Measurements from ENCODE around the gene LTK.

The LTK gene

GRCh38 chr15:41530363-41530956, 16.8 kb upstream of the LTK start:
- DNase-seq (ENCODE audit: low read depth) = no peak

DNA sequence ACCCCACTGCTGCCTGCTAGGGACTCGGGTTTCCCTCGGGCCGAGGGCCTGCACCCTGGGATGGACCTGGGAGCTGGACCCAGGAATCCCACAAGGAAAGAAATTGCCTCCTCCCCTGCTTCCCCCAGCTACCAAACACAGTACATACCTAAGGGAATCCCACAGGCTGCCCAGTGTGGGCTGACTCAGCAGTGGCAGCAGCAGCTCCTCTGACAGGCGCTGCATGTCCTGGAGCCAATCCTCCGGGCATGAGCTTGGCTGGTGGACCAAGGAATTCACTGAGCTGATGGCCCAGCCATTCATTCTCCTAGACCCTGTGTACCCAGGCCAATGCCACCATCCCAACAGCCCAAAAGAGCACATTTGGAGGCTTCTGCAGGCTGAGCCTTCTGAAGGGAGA, 9.5 kb upstream of the LTK start:
- no peak for DNase-seq (ENCODE audit: low read depth)

DNA sequence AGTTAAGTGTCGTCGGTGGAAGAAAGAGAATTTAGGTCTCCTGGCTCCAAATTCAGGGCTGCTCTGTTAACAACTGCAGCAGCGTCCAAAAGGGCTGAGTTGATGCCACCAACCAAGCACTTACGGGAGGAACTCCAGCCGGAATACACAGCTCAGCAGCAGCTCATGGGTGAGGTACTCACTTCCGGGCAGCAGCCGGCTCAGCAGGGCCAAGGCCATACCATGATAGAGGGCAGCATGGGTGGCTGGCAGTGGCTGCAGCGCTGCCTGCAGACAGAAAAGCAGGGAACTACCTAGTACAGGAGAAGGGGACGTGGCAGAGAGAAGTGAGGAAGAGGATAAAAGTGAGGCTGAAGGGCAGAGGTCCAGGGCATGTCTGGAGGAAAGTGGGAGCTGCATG, 8.0 kb upstream of the LTK start:
- no peak for DNase-seq (ENCODE audit: low read depth)

DNA sequence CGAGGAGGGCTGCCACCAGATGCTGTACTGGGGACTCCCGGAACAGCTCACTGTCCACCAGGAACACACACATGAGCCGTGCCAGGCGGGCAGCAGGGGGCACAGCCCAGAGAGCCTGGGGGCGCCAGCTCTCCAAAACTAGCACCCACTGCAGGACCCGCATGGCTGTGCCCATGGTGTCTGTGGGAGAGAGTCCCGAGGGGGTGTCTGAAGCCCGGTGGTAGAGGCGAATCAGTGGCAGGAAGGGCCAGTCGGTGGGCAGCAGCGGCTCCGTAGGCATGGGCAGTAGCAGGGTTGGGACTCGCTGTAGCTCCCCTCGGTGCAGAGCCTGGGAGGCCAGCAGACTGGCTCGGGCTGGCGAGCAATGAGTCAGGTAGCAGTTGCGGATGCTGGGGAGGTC, 7.0 kb upstream of the LTK start:
- DNase-seq (ENCODE audit: low read depth) = no peak

GRCh38 chr15:41517895-41518449, 4.3 kb upstream of the LTK start:
- DNase-seq (ENCODE audit: low read depth) = no peak

DNA sequence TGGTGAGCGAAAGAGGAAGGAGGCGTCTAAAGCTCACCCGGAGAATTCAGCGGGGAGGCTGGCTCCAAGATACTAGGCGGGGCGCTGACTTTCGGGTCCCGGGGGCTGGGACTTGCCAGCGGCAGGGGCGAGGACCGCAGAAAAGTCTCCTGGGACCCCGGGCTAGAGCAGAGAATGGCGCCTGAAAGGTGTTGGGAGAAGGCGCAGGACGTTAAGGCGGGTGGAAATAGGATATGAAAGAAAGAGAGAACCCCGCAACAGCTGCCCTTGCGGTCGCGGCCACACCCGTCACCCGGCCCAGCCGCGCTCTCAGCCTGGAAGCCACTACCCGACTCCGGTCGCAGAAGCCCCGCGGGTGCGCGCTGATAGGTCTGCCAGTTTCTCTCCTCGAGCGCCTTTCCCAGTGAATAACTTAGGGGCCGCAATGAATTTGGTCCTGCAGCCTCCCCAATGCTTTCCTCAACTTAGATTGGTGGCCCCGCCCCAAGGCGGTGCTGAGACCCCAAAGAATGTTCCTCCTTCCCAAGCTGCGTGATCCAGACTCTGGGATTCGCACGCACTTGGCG, 604 bp downstream of the LTK start:
- DNase-seq (ENCODE audit: low read depth) = no peak

GRCh38 chr15:41512512-41512939, 1.1 kb downstream of the LTK start:
- no peak for DNase-seq (ENCODE audit: low read depth)

- no peak for DNase-seq (ENCODE audit: low read depth)
These were observed 1.7 kb downstream of the LTK start for GRCh38 chr15:41511899-41512369.

GRCh38 chr15:41511331-41511898, 2.2 kb downstream of the LTK start:
- no peak for DNase-seq (ENCODE audit: low read depth)

DNA sequence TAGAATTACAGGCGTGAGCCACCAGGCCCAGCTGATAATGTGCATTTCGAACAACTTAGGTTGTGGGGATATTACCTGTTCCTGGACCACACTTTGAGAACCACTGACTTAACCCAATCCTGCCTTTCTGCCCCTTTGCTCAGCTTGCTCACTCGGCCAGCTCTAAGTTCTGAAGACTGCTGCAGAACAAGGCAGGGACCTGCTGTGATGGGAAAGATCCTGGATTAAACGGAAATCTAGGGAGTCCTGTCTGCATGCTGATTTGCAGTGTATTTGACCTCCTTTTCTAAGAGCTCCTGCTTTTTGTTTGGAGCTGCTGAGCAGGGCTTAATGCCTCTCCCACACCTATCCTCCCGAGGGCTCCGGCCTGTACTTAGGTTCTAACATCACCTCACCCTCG, 2.9 kb downstream of the LTK start:
- DNase-seq (ENCODE audit: low read depth) = no peak

DNA sequence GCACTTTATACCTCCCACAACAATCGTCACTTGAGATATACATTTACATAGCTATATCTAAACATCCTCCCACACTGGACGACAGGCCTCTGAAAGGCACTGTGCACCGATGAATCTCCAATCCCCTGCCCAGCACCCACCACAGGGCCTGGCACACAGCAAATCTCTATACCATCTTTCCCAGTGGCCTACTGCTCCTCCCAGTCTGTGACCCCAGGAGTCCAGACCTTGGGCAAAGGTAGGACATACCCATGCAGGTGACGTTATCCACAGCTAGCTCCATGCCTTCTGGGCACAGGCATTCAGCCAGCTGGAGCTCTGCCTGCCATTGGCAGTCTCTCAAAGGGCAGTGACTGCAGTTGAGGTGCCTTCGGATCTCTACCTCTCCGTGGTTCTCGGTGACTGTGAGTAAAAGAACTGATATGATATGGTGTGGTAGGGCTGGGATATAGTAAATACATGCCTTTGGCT, 5.8 kb downstream of the LTK start:
- DNase-seq (ENCODE audit: low read depth) = no peak

DNA sequence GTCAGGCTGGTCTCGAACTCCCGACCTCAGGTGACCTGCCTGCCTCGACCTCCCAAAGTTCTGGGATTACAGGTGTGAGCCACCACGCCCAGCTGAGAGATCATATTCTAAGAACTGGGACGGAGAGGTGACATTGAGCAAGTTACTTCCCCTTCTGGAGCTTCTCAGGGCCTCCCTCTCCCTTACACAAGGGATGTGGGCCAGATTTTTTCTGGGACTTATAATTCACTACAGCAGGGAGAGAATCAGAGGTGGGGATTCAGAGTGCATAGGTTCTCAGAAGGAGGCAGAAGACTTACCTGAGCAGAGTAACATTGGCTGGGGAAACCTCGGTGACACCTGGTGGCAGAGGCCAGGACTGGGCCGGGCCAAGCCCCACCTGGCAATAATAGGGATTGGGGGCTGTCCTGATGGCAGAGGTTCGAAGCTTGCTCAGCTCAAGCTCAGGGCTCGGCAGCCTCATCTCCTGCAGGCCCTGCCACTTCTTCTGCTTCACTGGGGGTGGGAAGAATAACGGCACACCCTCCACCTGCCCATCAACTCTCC, 6.8 kb downstream of the LTK start:
- DNase-seq (ENCODE audit: low read depth) = no peak

GRCh38 chr15:41505776-41506175, 7.9 kb downstream of the LTK start:
- DNase-seq (ENCODE audit: low read depth) = no peak

DNA sequence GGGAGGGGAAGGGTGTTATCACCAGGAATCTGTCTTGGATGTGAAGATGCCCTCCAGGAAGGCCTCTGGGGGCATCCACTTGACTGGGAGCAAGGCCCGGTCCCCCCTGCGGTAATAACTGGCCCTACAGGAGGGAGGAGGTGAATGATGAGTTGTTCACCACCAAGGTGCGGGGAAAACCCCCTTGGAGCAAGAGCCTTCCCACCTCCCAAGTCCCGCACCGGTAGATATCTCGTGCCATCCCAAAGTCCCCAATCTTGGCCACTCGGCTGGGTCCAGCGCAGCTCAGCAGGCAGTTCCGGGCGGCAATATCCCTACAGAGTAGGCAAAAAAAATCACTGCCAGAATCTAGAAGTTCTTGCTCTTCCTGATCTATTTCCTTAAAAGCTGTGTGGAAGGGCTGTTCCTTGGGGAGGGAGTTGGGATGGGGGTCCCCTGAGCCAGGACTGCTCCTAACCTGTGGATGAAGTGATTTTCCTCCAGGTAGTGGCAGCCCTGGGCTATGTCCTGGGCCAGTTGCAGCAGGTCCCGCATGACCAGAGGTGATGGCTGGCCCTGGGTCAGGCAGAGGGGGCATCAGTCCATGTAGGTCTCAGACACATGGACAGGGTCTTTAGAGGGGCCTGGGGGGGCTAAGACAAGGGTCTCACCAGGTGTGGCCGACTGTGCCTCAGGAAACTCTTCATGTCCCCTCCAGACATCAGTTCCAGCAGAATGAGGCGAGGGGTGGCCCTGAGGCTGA, 8.7 kb downstream of the LTK start:
- no peak for DNase-seq (ENCODE audit: low read depth)

GRCh38 chr15:41503669-41504010, 10.0 kb downstream of the LTK start:
- DNase-seq (ENCODE audit: low read depth) = no peak

DNA sequence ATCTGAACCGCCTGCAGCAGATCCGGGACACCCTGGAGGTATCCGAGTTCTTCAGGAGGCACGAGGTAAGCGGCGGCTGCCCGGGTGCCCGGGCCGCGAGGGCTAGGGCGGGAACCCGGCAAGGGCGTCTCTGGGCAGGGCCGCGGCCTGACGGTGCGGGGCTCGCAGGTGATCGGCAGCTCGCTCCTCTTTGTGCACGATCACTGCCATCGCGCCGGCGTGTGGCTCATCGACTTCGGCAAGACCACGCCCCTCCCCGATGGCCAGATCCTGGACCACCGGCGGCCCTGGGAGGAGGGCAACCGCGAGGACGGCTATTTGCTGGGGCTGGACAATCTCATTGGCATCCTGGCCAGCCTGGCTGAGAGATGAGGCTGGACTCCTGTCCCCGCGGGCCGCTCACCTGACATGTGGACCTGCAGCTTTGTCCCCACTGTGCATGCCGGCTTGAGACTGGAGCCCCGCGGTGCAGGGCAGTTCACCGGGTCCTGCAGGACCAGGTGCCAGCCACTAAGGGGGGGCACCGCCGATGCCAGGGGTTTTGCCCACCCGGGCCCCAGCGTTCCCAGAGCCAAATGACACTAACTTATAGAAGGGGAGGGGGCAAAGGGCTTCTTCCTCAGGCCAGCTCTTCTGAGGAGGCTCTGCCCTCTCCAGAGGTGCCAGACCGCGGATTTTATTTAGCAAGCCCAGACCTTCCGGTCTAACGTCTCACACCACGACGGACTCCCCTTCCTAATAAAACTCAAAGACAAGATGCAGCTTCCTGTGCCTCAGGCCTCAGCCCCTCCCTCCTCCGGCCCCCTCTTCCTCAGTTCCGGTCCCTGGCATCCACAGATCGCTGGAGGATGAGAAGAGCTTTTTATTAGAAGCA, 10.6 kb downstream of the LTK start:
- DNase-seq (ENCODE audit: low read depth) = no peak

GRCh38 chr15:41501931-41502794, 11.5 kb downstream of the LTK start:
- no peak for DNase-seq (ENCODE audit: low read depth)

- DNase-seq (ENCODE audit: low read depth) = no peak
These were observed 12.3 kb downstream of the LTK start for GRCh38 chr15:41501191-41501917.

DNA sequence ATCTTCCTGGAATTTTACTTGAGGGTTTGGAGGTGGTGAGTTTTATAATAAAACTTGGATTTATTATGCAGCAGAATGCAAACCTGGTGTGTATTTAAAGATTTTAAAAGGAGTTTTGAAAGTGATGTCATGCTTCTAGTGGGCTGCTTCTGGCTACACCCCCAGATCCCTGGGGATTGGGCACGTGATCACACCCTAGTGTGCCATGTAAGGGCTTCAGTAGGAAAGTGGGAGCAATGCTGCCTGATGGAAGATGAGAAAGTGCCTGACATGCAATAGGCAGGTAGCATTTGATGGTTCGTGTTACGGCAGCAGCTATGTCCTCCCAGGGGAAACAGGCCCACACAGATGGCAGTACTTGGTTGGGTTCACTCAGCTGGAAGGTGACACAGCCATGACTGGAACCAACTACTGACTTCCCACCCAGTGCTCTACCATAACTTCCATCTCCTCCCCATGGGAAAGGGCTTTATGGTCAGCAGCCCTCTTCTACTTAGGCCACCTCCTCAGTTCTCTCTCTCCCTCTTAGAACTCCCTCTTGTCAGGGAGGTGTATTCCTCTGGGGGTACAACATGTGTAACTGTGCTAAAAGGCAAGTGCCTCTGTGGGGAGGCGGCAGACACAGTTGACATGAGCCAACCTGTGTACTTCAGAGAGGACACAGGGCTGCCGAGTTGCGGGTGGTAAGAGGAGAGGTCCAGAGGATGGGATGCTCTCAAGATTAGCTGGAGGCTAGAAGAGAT, 14.3 kb downstream of the LTK start:
- no peak for DNase-seq (ENCODE audit: low read depth)

Data from activated T-helper 1 cell treated with Interleukin-2 at 50 U/mL for 16 hours (primary cell).